Liver (tissue), 9 donors: ENCODE data around the gene CRYZL1. TPM values are rescaled to one million over a fixed set of nuclear protein-coding genes. Genes with fewer than 3 reads are reported as not detected.

Experiments
- DNase-seq: peaks from one replicate; pipeline ENCODE4 v3.0.0-alpha.2; 2017; ENCODE audit warnings: low spot score
- H3K27ac ChIP-seq, 2 donors: one replicate each; pipeline ENCODE4 v1.7.0; 2013; ENCODE audit warnings: inconsistent platforms in 2 of 2, low read length in 2 of 2, control low read depth in 1 of 2, low read depth in 1 of 2, mild to moderate bottlenecking in 1 of 2
- H3K27me3 ChIP-seq, 4 donors: one replicate each; pipeline versions ENCODE4 v1.6.1 to v1.7.0; 2013; ENCODE audit warnings: low read length in 3 of 4, inconsistent platforms in 1 of 4, mild to moderate bottlenecking in 1 of 4, moderate library complexity in 1 of 4; ENCODE audit not compliant: control insufficient read depth in 4 of 4, insufficient read depth in 4 of 4
- H3K36me3 ChIP-seq, 4 donors: one replicate each; pipeline versions ENCODE4 v1.6.1 to v1.7.0; 2013; ENCODE audit warnings: low read length in 3 of 4, mild to moderate bottlenecking in 3 of 4, low read depth in 1 of 4, moderate library complexity in 1 of 4; ENCODE audit not compliant: control insufficient read depth in 4 of 4, insufficient read depth in 3 of 4
- H3K4me1 ChIP-seq, 4 donors: one replicate each; pipeline versions ENCODE4 v1.6.1 to v1.7.0; 2013; ENCODE audit warnings: low read length in 3 of 4, mild to moderate bottlenecking in 3 of 4, moderate library complexity in 1 of 4; ENCODE audit not compliant: control insufficient read depth in 4 of 4, insufficient read depth in 4 of 4
- H3K4me3 ChIP-seq, 3 donors: one replicate each; pipeline versions ENCODE4 v1.6.1 to v1.7.0; 2013; ENCODE audit warnings: low read length in 3 of 3, control low read depth in 1 of 3, low read depth in 1 of 3, mild to moderate bottlenecking in 1 of 3
- H3K9ac ChIP-seq, 2 donors: one replicate each; pipeline ENCODE4 v1.7.0; 2013; ENCODE audit warnings: low read length in 2 of 2, mild to moderate bottlenecking in 2 of 2, moderate library complexity in 2 of 2, control low read depth in 1 of 2, low read depth in 1 of 2
- H3K9me3 ChIP-seq, 4 donors: one replicate each; pipeline versions ENCODE4 v1.6.1 to v1.7.0; 2013; ENCODE audit warnings: low read length in 3 of 4; ENCODE audit not compliant: control insufficient read depth in 4 of 4
- CTCF ChIP-seq: fragments of 150-350 bp; IDR thresholded peaks from 2 replicates; pipeline ENCODE4 v1.5.1; 2017; ENCODE audit warnings: improper control_type of control experiment, low read depth, low read length; ENCODE audit not compliant: missing input control
- EGR1 ChIP-seq, 2 donors: IDR thresholded peaks; 2 replicates each; pipeline ENCODE4 v1.6.1; 2016 to 2018; ENCODE audit warnings: antibody characterized with exemption in 2 of 2, low read depth in 2 of 2
- FOXA1 ChIP-seq: IDR thresholded peaks from 2 replicates; pipeline ENCODE4 v1.6.1; 2016; ENCODE audit warnings: antibody characterized with exemption
- FOXA2 ChIP-seq: IDR thresholded peaks from 2 replicates; pipeline ENCODE4 v1.6.1; 2016; ENCODE audit warnings: antibody characterized with exemption
- GABPA ChIP-seq, 2 donors: IDR thresholded peaks in 1 of 2; conservative IDR thresholded peaks in 1 of 2; 2 replicates each; pipeline ENCODE4 v1.6.1; 2016; ENCODE audit warnings: antibody characterized with exemption in 2 of 2, mild to moderate bottlenecking in 1 of 2, moderate library complexity in 1 of 2
- HNF4A ChIP-seq, 2 donors: conservative IDR thresholded peaks; 2 replicates each; pipeline ENCODE4 v1.6.1; 2016; ENCODE audit warnings: antibody characterized with exemption in 2 of 2, mild to moderate bottlenecking in 2 of 2
- HNF4G ChIP-seq: IDR thresholded peaks from 2 replicates; pipeline ENCODE4 v1.6.1; 2016; ENCODE audit warnings: antibody characterized with exemption
- JUND ChIP-seq, 2 donors: IDR thresholded peaks; 2 replicates each; pipeline ENCODE4 v1.6.1; 2016; ENCODE audit warnings: antibody characterized with exemption in 2 of 2
- MAX ChIP-seq: IDR thresholded peaks from 2 replicates; pipeline ENCODE4 v1.6.1; 2016; ENCODE audit warnings: antibody characterized with exemption
- NR2F2 ChIP-seq: IDR thresholded peaks from 2 replicates; pipeline ENCODE4 v1.6.1; 2016; ENCODE audit warnings: antibody characterized with exemption
- RAD21 ChIP-seq, 2 donors: IDR thresholded peaks; 2 replicates each; pipeline ENCODE4 v1.6.1; 2016; ENCODE audit warnings: antibody characterized with exemption in 2 of 2, mild to moderate bottlenecking in 2 of 2
- RXRA ChIP-seq, 2 donors: IDR thresholded peaks; 2 replicates each; pipeline ENCODE4 v1.6.1; 2017 to 2018; ENCODE audit warnings: antibody characterized with exemption in 2 of 2, mild to moderate bottlenecking in 1 of 2
- SP1 ChIP-seq: IDR thresholded peaks from 2 replicates; pipeline ENCODE4 v1.6.1; 2018; ENCODE audit warnings: antibody characterized with exemption, mild to moderate bottlenecking
- YY1 ChIP-seq: IDR thresholded peaks from 2 replicates; pipeline ENCODE4 v1.6.1; 2016; ENCODE audit warnings: antibody characterized with exemption, mild to moderate bottlenecking
- ZBTB33 ChIP-seq: IDR thresholded peaks from 2 replicates; pipeline ENCODE4 v1.6.1; 2016; ENCODE audit warnings: antibody characterized with exemption
- WGBS: extraction: QIAGEN DNeasy Blood & Tissue Kit; methylation state at CpG from one replicate; pipeline ENCODE4 v1.1.7; 2013; 5-methylcytosine and 5-hydroxymethylcytosine counted together
- polyA plus RNA-seq, 2 donors: library from polyadenylated mRNA; stranded (reverse) in 1 of 2; unstranded in 1 of 2; fragments of 200-250 nt in 1 of 2; fragments of >200 nt in 1 of 2; fragmentation: Nextera tagmentation in 1 of 2; extraction: Ambion mirVana in 1 of 2; gene quantifications; one replicate each; pipeline versions ENCODE4 v1.2.1 to v1.2.3, GENCODE V29; 2013 to 2015
- total RNA-seq, 2 donors: library from RNA; depleted of rRNA; stranded (reverse); fragments of >200 nt; gene quantifications; one replicate each; pipeline ENCODE4 v1.2.3, GENCODE V29; 2014
- TF ChIP-seq, protein P1 (sequence below): IDR thresholded peaks from 2 replicates; pipeline ENCODE4 v1.6.1; 2016; ENCODE audit warnings: antibody characterized with exemption
- donor health status: healthy.
- donor health status: healthy.
- donor health status: healthy.
- donor health status: healthy.
- donor health status: healthy.

The CRYZL1 gene
- total and polyA plus RNA-seq, 4 donors: 6.8 to 18.1 (median 11.5) TPM

DNA sequence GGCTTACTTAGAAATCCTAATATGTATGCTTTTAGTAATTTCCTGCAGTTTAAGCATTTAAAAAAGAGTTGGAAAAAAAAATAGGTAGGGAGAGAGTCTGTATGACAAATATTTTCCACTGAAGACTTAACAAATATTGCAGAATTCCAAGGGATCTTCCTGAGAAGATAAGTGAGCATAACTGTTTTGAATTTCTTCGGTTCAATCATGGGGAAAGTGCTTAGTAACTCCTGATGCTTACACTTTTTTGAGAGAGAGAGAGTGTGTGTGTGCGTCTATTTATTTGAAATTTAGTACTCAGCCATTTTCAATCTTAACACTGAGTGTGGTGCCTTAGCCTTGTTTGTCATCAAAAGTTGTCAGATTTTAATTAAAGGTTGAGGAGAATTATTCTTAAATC is 80.2 kb downstream of the CRYZL1 start:
- Histone ChIP-seq H3K27me3 (no peaks in the 10 kb centered on the region), H3K9me3 (no peaks in the 10 kb centered on the region), H3K9ac (no peak overlapping the region), H3K36me3 (peaks cover 11 to 56% (median 46%) of the 10 kb centered on the region in 4 donors), H3K4me1 (peaks cover 0 to 2% (median 0%) of the 10 kb centered on the region in 4 donors), H3K4me3 (no peak overlapping the region), H3K27ac (no peak overlapping the region)
- 78% methylated on average over 2 of the region's 2 CpGs for WGBS
- TF ChIP-seq FOXA1: no peak
- TF ChIP-seq JUND (IDR thresholded peaks at IDR 0.05): peak; percentile 28 to 37
- DNase-seq: no peak

GRCh38 chr21:33560965-33561364 is 80.6 kb downstream of the CRYZL1 start:
- Histone ChIP-seq H3K4me1 (peaks cover 0 to 2% (median 0%) of the 10 kb centered on the region in 4 donors), H3K27ac (no peak overlapping the region)

More at GRCh38 chr21:33560965-33561364, 80.6 kb downstream of the CRYZL1 start:
- Histone ChIP-seq H3K36me3 (peaks cover 11 to 56% (median 47%) of the 10 kb centered on the region in 4 donors), H3K4me3 (no peak overlapping the region), H3K9ac (no peak overlapping the region), H3K9me3 (no peaks in the 10 kb centered on the region), H3K27me3 (no peaks in the 10 kb centered on the region)
- TF ChIP-seq, protein P1, sequence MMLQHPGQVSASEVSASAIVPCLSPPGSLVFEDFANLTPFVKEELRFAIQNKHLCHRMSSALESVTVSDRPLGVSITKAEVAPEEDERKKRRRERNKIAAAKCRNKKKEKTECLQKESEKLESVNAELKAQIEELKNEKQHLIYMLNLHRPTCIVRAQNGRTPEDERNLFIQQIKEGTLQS: no peak
- TF ChIP-seq GABPA (IDR thresholded peaks at IDR 0.05 in 1 of 2, conservative IDR thresholded peaks at IDR 0.05 in 1 of 2): no peak
- no peak for TF ChIP-seq NR2F2
- TF ChIP-seq EGR1 (IDR thresholded peaks at IDR 0.05; ENCODE audit: low read depth in 2 of 2): no peak
- TF ChIP-seq FOXA2: no peak
- no peak for TF ChIP-seq YY1
- TF ChIP-seq MAX: no peak
- no peak for TF ChIP-seq CTCF
- TF ChIP-seq HNF4G: no peak
- TF ChIP-seq SP1: no peak
- TF ChIP-seq RAD21 (IDR thresholded peaks at IDR 0.05): no peak
- TF ChIP-seq HNF4A (conservative IDR thresholded peaks at IDR 0.05): no peak
- TF ChIP-seq FOXA1: no peak
- TF ChIP-seq RXRA (IDR thresholded peaks at IDR 0.05): no peak
- no peak for TF ChIP-seq ZBTB33
- no peak for DNase-seq
